Measurements from ENCODE around the gene LRFN5.

The LRFN5 gene

DNA sequence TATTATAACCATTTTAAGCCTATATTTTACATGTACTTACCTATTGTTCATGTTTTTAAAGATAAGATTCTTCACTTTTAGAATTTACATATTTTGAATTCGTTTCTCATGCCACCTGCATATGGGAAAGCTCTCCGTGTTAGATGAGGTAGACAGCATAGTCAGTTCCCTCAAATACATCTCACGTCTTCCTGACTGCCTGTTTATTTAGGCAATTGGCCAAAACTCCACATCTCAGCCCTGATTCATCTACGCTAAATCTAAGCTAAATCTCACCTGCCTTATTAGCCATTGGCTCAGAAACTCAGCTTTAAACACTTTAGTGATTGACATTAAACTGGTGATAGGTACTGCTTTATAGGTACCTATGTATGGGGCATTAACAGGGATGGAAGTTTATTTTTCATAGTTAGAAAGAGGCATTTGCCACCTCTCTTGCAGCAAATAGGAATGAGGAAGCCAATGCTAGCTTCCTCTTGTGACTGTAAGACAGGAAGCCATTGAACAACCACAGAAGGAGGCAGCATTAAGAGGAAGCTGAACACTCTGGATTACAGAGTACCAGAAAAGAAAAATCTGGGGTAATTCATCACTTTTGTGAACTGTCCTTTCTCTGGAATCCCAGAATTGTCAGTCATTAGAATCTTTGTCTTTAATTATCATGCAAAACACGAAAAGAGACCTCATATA is 111.9 kb downstream of the LRFN5 start:
- H3K27me3 ChIP-seq (ENCODE audit: insufficient read depth, low read length, poor library complexity, severe bottlenecking) = no peaks in the 10 kb centered on the region
- no peak overlapping the region for H3K9ac ChIP-seq (ENCODE audit: low read depth, low read length, poor library complexity, severe bottlenecking)
- H2AFZ ChIP-seq (ENCODE audit: low read length) = no peak overlapping the region
- H3K4me1 ChIP-seq (ENCODE audit: insufficient read depth, low read length, poor library complexity, severe bottlenecking) = no peaks in the 10 kb centered on the region
- no peak overlapping the region for H3K4me3 ChIP-seq (ENCODE audit: low read length, poor library complexity, severe bottlenecking)
- H3K79me2 ChIP-seq (ENCODE audit: insufficient read depth, low read length) = no peaks in the 10 kb centered on the region
- no peak for TF ChIP-seq CTCF (conservative IDR thresholded peaks at IDR 0.05; ENCODE audit: low read length)
- TF ChIP-seq EZH2phosphoT487 (IDR thresholded peaks at IDR 0.05; ENCODE audit: borderline replicate concordance) = no peak
- H4K20me1 ChIP-seq (ENCODE audit: insufficient read depth, low read length, poor library complexity, severe bottlenecking) = no peaks in the 10 kb centered on the region
- H3K9me3 ChIP-seq (ENCODE audit: insufficient read depth, low read depth, low read length) = no peaks in the 10 kb centered on the region
- no peaks in the 10 kb centered on the region for H3K9me2 ChIP-seq (replicated peaks; ENCODE audit: low read depth, low read length)
- H3F3A ChIP-seq (ENCODE audit: low read depth) = no peaks in the 10 kb centered on the region
- no peaks in the 10 kb centered on the region for H3K36me3 ChIP-seq (ENCODE audit: insufficient read depth, low read length)
- no peak overlapping the region for H3K4me2 ChIP-seq (ENCODE audit: low read depth, low read length, poor library complexity, severe bottlenecking)

GRCh38 chr14:41739203-41739602 is 132.5 kb downstream of the LRFN5 start:
- Histone ChIP-seq H3F3A (ENCODE audit: low read depth) (no peaks in the 10 kb centered on the region), H4K20me1 (ENCODE audit: insufficient read depth, low read length, poor library complexity, severe bottlenecking) (no peaks in the 10 kb centered on the region), H3K36me3 (ENCODE audit: insufficient read depth, low read length) (no peaks in the 10 kb centered on the region), H3K9me3 (ENCODE audit: insufficient read depth, low read depth, low read length) (no peaks in the 10 kb centered on the region), H3K27me3 (ENCODE audit: insufficient read depth, low read length, poor library complexity, severe bottlenecking) (no peaks in the 10 kb centered on the region), H3K4me2 (ENCODE audit: low read depth, low read length, poor library complexity, severe bottlenecking) (no peak overlapping the region), H3K4me1 (ENCODE audit: insufficient read depth, low read length, poor library complexity, severe bottlenecking) (no peaks in the 10 kb centered on the region), H3K79me2 (ENCODE audit: insufficient read depth, low read length) (no peaks in the 10 kb centered on the region), H3K9me2 (replicated peaks; ENCODE audit: low read depth, low read length) (no peaks in the 10 kb centered on the region), H2AFZ (ENCODE audit: low read length) (no peak overlapping the region), H3K4me3 (ENCODE audit: low read length, poor library complexity, severe bottlenecking) (no peak overlapping the region), H3K9ac (ENCODE audit: low read depth, low read length, poor library complexity, severe bottlenecking) (no peak overlapping the region)
- no peak for TF ChIP-seq CTCF (conservative IDR thresholded peaks at IDR 0.05; ENCODE audit: low read length)
- TF ChIP-seq EZH2phosphoT487 (IDR thresholded peaks at IDR 0.05; ENCODE audit: borderline replicate concordance) = no peak

DNA sequence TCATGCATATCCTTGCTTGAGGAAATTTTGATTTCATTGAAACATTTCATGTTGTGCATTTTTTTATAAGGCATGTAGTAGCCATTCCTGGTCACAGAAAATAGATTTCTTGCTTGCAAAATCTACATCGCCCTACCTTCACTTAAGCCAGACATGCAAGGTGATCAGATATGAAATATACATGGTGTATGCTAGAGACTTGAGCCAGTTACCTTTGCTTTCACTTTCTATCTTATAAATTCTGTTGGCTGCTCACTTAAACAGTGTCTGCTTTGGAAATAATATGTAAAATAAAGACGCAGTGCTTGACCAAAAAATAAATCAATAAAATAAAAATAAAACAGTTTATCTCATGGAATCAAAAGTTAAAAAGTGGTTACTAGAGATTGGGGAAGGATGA is 136.5 kb downstream of the LRFN5 start:
- Histone ChIP-seq H2AFZ (ENCODE audit: low read length) (no peak overlapping the region), H3K9ac (ENCODE audit: low read depth, low read length, poor library complexity, severe bottlenecking) (no peak overlapping the region), H3K4me3 (ENCODE audit: low read length, poor library complexity, severe bottlenecking) (no peak overlapping the region), H3F3A (ENCODE audit: low read depth) (no peaks in the 10 kb centered on the region), H3K9me3 (ENCODE audit: insufficient read depth, low read depth, low read length) (no peaks in the 10 kb centered on the region), H3K9me2 (replicated peaks; ENCODE audit: low read depth, low read length) (no peaks in the 10 kb centered on the region), H4K20me1 (ENCODE audit: insufficient read depth, low read length, poor library complexity, severe bottlenecking) (no peaks in the 10 kb centered on the region), H3K36me3 (ENCODE audit: insufficient read depth, low read length) (no peaks in the 10 kb centered on the region), H3K4me2 (ENCODE audit: low read depth, low read length, poor library complexity, severe bottlenecking) (no peak overlapping the region), H3K4me1 (ENCODE audit: insufficient read depth, low read length, poor library complexity, severe bottlenecking) (no peaks in the 10 kb centered on the region), H3K79me2 (ENCODE audit: insufficient read depth, low read length) (no peaks in the 10 kb centered on the region), H3K27me3 (ENCODE audit: insufficient read depth, low read length, poor library complexity, severe bottlenecking) (no peaks in the 10 kb centered on the region)
- TF ChIP-seq EZH2phosphoT487 (IDR thresholded peaks at IDR 0.05; ENCODE audit: borderline replicate concordance) (no peak), CTCF (conservative IDR thresholded peaks at IDR 0.05; ENCODE audit: low read length) (no peak)

Measured in Loucy (cell line).